Kidney (tissue), 14 donors: ENCODE data around the gene TNS3. TPM values are rescaled to one million over a fixed set of nuclear protein-coding genes. Genes with fewer than 3 reads are reported as not detected.
A peak's percentile ranks its signal among the peaks of the same experiment; 100 is the strongest.

ENCODE experiments used
- DNase-seq, 5 donors: peaks; one replicate each; pipeline ENCODE4 v3.0.0-alpha.2; 2013 to 2020
- FAIRE-seq: peaks from 2 replicates; lab custom pipeline; 2012; peaks lifted over from hg19 to GRCh38; lab: Jason Lieb, UNC
- H3K27ac ChIP-seq, 2 donors: one replicate each; pipeline ENCODE4 v1.7.0; 2013; ENCODE audit warnings: low read depth in 2 of 2, low read length in 2 of 2, inconsistent platforms in 1 of 2
- H3K27me3 ChIP-seq: one replicate; pipeline ENCODE4 v1.7.1; 2013; ENCODE audit warnings: low read length, inconsistent platforms; ENCODE audit not compliant: control insufficient read depth, insufficient read depth
- H3K36me3 ChIP-seq, 3 donors: one replicate each; pipeline versions ENCODE4 v1.7.0 to v1.7.1; 2013; ENCODE audit warnings: low read length in 3 of 3, control low read depth in 1 of 3, inconsistent platforms in 1 of 3; ENCODE audit not compliant: insufficient read depth in 3 of 3, control insufficient read depth in 2 of 3
- H3K4me1 ChIP-seq, 3 donors: one replicate each; pipeline versions ENCODE4 v1.7.0 to v1.7.1; 2013; ENCODE audit warnings: low read length in 3 of 3, inconsistent platforms in 1 of 3, low read depth in 1 of 3; ENCODE audit not compliant: control insufficient read depth in 2 of 3, insufficient read depth in 2 of 3
- H3K4me3 ChIP-seq, 3 donors: one replicate each; pipeline versions ENCODE4 v1.7.0 to v1.8.1; 2013; ENCODE audit warnings: low read length in 3 of 3, control low read depth in 1 of 3, inconsistent platforms in 1 of 3
- H3K9ac ChIP-seq, 3 donors: one replicate each; pipeline versions ENCODE4 v1.7.0 to v1.7.1; 2013; ENCODE audit warnings: low read length in 3 of 3, control low read depth in 1 of 3, inconsistent platforms in 1 of 3
- H3K9me3 ChIP-seq, 3 donors: one replicate each; pipeline versions ENCODE4 v1.7.0 to v1.7.1; 2013; ENCODE audit warnings: low read length in 3 of 3, control low read depth in 1 of 3, inconsistent platforms in 1 of 3; ENCODE audit not compliant: control insufficient read depth in 2 of 3, insufficient read depth in 1 of 3
- intact Hi-C: fragments of 100-400 bp; cut with DNase I; formaldehyde crosslinking; loops from one replicate; pipeline ENCODE4 v1.11.1; 2022
- polyA plus RNA-seq: library from polyadenylated mRNA; stranded (reverse); fragments of 350-450 nt; fragmentation: Illumina TruSeq; extraction: RNeasy Lipid Tissue Mini Kit (QIAGEN cat#74804); gene quantifications from one replicate; pipeline ENCODE4 v1.2.3, GENCODE V29; 2014; ENCODE audit warnings: low read depth, low replicate concordance; ENCODE audit not compliant: insufficient read depth
- total RNA-seq: library from RNA; stranded (reverse); fragmentation: NEBNext Ultra II Directional; extraction: Animal tissue kit (Norgen Biotek cat#: 25700); gene quantifications from one replicate; pipeline ENCODE4 v1.2.1, GENCODE V29; 2021
- TF ChIP-seq, protein P1 (sequence below): IDR thresholded peaks from 3 replicates; pipeline ENCODE4 v1.5.1; 2012; ENCODE audit warnings: mild to moderate bottlenecking, moderate library complexity, borderline replicate concordance; ENCODE audit not compliant: insufficient read depth; ENCODE audit errors: extremely low read depth
- donor health status: control.
- donor health status: control.
- donor health status: control.
- donor health status: control.
- donor health status: control.
- donor health status: DM: yes; HTN: yes; CAD: no.
- donor health status: Normal renal cell carcinoma (clear cell type).

TNS3 gene
- total and polyA plus RNA-seq, 2 donors from 2014 or later: 38.4 to 198 TPM

DNA sequence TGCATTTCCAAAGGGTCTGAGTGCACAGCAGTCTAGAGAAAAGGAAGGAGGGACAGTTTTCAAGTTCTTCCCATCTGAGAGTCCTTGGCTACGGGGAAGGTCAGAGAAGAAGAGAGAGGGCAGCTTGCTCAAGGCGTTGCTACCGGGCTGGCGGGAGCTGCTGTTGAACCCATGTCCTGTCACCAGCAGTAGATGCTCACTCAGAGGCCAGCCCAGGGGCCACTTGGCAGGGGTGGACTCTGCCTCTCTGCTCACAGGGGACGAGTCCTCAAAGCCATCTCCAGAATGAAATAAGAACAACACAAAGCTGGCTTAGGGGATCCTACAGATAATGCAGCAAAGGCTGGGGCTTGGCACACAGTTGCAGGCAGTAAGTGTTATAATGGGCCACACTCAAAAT lies 231.5 kb downstream of the TNS3 start:
- Histone ChIP-seq H3K9me3 (peaks cover 0 to 1% (median 0%) of the 10 kb centered on the region in 3 donors), H3K27me3 (no peaks in the 10 kb centered on the region), H3K9ac (no peak overlapping the region), H3K4me1 (peaks cover 0 to 4% (median 0%) of the 10 kb centered on the region in 3 donors), H3K36me3 (peaks cover 3 to 23% (median 15%) of the 10 kb centered on the region in 3 donors), H3K27ac (no peak overlapping the region), H3K4me3 (no peak overlapping the region)
- FAIRE-seq (no peak), DNase-seq (peak in 1 of 5 donors; percentile 21)
- TF ChIP-seq, protein P1, sequence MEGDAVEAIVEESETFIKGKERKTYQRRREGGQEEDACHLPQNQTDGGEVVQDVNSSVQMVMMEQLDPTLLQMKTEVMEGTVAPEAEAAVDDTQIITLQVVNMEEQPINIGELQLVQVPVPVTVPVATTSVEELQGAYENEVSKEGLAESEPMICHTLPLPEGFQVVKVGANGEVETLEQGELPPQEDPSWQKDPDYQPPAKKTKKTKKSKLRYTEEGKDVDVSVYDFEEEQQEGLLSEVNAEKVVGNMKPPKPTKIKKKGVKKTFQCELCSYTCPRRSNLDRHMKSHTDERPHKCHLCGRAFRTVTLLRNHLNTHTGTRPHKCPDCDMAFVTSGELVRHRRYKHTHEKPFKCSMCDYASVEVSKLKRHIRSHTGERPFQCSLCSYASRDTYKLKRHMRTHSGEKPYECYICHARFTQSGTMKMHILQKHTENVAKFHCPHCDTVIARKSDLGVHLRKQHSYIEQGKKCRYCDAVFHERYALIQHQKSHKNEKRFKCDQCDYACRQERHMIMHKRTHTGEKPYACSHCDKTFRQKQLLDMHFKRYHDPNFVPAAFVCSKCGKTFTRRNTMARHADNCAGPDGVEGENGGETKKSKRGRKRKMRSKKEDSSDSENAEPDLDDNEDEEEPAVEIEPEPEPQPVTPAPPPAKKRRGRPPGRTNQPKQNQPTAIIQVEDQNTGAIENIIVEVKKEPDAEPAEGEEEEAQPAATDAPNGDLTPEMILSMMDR: no peak
- intact Hi-C loops: no loop called here

DNA sequence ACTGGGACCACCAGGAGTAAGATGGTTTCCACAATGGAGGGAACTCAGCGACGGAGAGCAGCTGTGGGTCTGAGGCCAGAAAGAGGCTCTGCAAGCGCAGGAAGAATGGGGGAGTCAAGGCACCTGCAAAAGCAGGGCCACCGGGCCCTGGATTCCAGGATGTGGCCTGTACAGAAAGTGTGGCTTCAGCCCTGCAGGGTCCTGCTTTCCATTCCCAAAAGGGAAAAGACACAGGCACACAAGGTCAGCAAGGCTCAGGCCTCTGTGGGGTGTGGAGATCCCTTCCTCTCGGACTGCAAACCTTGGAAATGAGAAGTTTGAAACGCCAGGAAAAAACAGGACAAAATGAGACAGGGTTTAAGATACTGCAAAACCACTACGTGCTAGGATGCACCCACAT lies 232.5 kb downstream of the TNS3 start:
- Histone ChIP-seq H3K4me1 (peaks cover 0 to under 1% (median 0%) of the 10 kb centered on the region in 3 donors), H3K36me3 (peaks cover 3 to 31% (median 20%) of the 10 kb centered on the region in 3 donors), H3K27ac (no peak overlapping the region), H3K27me3 (no peaks in the 10 kb centered on the region), H3K9me3 (peaks cover 0 to 1% (median 0%) of the 10 kb centered on the region in 3 donors), H3K9ac (no peak overlapping the region), H3K4me3 (no peak overlapping the region)
- no peak for FAIRE-seq
- intact Hi-C loops: no loop called here
- TF ChIP-seq, protein P1: no peak
- DNase-seq: peak in 1 of 5 donors; percentile 14

DNA sequence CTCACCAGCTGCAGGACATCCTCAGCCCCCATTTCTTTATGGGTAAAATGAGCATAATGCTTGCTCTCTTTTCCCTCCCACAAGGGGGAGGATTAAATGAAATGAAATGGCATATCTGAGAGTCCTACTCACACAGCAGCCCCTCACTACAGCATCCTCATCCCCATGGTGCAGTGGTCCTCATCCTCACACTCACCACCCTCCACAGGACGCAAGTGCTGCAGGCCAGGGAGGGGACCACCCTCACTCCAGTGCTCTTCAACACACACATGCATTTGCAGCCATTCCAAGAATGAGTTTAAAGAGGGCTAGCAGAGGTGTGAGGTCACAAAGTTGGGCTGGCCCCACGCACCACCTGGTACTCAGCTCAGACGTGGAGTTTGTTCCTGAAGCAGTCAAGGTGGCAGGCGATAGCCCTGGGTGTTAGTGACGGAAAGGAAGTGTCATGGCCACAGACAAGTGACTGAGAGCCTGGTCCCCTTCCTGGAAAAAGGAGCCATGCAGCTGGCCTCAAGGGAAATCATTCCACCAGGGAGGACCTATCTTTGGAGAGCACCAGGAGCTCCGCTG lies 234.0 kb downstream of the TNS3 start:
- Histone ChIP-seq H3K27ac (no peak overlapping the region), H3K4me1 (peaks cover 0 to 3% (median 0%) of the 10 kb centered on the region in 3 donors), H3K9ac (no peak overlapping the region), H3K9me3 (peaks cover 0 to 1% (median 0%) of the 10 kb centered on the region in 3 donors), H3K4me3 (no peak overlapping the region), H3K27me3 (no peaks in the 10 kb centered on the region), H3K36me3 (peaks cover 3 to 44% (median 30%) of the 10 kb centered on the region in 3 donors)
- DNase-seq: no peak
- FAIRE-seq: no peak
- intact Hi-C loops: no loop called here
- TF ChIP-seq, protein P1: no peak
